Measurements from ENCODE around the gene RHOF. TPM values are rescaled to one million over a fixed set of nuclear protein-coding genes. Genes with fewer than 3 reads are reported as not detected.
A peak's percentile ranks its signal among the peaks of the same experiment; 100 is the strongest.

Gene RHOF
- total and polyA plus RNA-seq, 2 of the 13 experiments (the other 11 are each of a cell fraction or from before 2014, with no cell fraction given), result 14.6 to 32.2 TPM

DNA sequence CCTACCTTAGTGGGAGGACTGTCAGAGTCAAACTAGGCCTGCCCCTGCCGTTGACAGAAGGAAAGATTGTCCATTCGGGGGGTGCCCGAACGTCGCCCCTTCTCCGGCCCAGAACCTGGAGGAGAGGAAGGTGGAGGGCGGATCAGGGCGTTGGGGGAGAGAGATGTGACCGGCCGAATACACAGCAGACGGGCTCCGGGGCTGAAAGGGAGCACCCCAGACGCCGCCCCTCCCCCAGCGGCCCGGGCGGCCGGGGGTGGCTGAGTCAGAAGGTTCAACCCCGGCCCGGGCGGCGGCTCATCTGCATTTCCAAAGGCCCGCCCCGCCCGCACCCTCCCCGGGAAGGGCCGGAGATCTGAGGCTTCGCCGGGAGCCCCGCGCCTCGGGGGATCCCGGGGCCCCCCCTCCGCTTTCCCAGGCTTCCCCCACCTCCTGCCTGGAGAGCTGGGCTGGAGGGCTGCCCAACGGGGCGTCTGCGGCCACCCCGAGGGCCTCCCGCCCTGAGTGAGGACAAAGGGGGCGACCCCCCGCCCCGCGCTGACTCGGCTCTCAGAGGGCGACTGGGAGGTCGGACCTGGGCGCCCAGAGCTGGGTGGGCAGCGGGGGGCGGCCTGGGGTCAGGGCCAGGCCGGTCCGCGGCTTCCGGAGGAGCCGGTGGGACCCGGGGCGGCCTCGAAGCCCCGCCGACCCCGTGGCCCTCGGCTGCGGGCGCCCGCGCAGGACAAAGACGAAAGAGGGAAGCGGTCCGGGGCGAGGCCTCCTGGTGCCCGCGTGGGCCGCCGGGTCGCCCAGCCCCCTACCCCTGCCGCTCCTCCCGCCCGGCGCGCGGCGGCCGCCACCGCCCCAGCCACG is 6.6 kb upstream of the RHOF start:
- intact Hi-C loops (cut with micrococcal nuclease; ENCODE audit: unreplicated experiment), result no loop called here
- Histone ChIP-seq H3K9me3 (ENCODE audit: low read length) (no peaks in the 10 kb centered on the region), H2AFZ (ENCODE audit: low read length) (no peak overlapping the region), H3K9ac (ENCODE audit: insufficient read depth, low read depth, low read length) (peak overlapping the region; percentile 98), H3K79me2 (ENCODE audit: insufficient read depth, low read length) (peaks cover 56% of the 10 kb centered on the region), H3K4me2 (ENCODE audit: low read depth, low read length) (peak overlapping the region; percentile 96), H3K27ac (ENCODE audit: extremely low read length, insufficient read depth, low read length) (peak overlapping the region; percentile 99), H3K4me3 (replicated peaks in 1 of 3; ENCODE audit: insufficient read depth in 1 of 3, low read depth in 2 of 3, low read length in 3 of 3) (peak overlapping the region; percentile 59 to 79 (median 71); a peak in 5 of 6 replicates), H4K20me1 (ENCODE audit: insufficient read depth, low read length) (no peaks in the 10 kb centered on the region), H3K4me1 (ENCODE audit: insufficient read depth, low read length) (peaks cover 47% of the 10 kb centered on the region), H3K36me3 (replicated peaks in 1 of 2; ENCODE audit: control insufficient read depth in 1 of 2, insufficient read depth in 2 of 2, low read length in 2 of 2) (no peaks in the 10 kb centered on the region; a peak in 1 of 5 replicates), H3K27me3 (ENCODE audit: control insufficient read depth in 1 of 2, insufficient read depth in 2 of 2, low read length in 2 of 2) (no peaks in the 10 kb centered on the region)
- FAIRE-seq, result no peak
- in situ Hi-C loops (cut with HindIII; ENCODE audit: extremely low pct_ligation_motif_present, low pct_unique_long_range_greater_than_20kb), result no loop called here
- ATAC-seq, result peak; percentile 2
- WGBS (ENCODE audit: low lambda C conversion rate), result no CpG with 5 or more reads among the region's 84 CpGs
- DNase-seq (ENCODE audit: low spot score), result peak; percentile 84
- POLR2A ChIA-PET, result interaction anchor here (1.0 to 14.5 kb wide), 9 partner anchors 3 to 173 kb away, joined by 3 to 393 read pairs (median 5); partner anchors contain the start of genes PSMD9, RHOF and SETD1B
- no TSS peak for BruUV-seq (replicated peaks)
- CTCF ChIA-PET (ENCODE audit: low intra/inter-chr PET ratio, low total read pairs), result interaction anchor here (0.8 to 1.5 kb wide), 2 partner anchors 12 kb away, joined by 3 to 5 read pairs; no protein-coding TSS in a partner anchor
- TF ChIP-seq, protein P1, sequence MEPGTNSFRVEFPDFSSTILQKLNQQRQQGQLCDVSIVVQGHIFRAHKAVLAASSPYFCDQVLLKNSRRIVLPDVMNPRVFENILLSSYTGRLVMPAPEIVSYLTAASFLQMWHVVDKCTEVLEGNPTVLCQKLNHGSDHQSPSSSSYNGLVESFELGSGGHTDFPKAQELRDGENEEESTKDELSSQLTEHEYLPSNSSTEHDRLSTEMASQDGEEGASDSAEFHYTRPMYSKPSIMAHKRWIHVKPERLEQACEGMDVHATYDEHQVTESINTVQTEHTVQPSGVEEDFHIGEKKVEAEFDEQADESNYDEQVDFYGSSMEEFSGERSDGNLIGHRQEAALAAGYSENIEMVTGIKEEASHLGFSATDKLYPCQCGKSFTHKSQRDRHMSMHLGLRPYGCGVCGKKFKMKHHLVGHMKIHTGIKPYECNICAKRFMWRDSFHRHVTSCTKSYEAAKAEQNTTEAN (CRISPR knock-in tag; conservative IDR thresholded peaks at IDR 0.05), result 0 out of 2 replicates have a peak, but pooled peaks have one; percentile 43
- TF ChIP-seq TBX3 (IDR thresholded peaks at IDR 0.05; ENCODE audit: borderline replicate concordance) (peak; percentile 27; the same call in 1 of the 2 replicates), ZKSCAN5 (CRISPR knock-in tag; IDR thresholded peaks at IDR 0.05) (no peak), DMAP1 (CRISPR knock-in tag; IDR thresholded peaks at IDR 0.05) (no peak), HNRNPLL (IDR thresholded peaks at IDR 0.05; ENCODE audit: low read depth, low read length, poor library complexity, severe bottlenecking) (no peak), ZNF253 (CRISPR knock-in tag; IDR thresholded peaks at IDR 0.05; ENCODE audit: borderline replicate concordance) (no peak), ZNF24 (IDR thresholded peaks at IDR 0.05) (no peak), ZNF780A (CRISPR knock-in tag; IDR thresholded peaks at IDR 0.05) (no peak), TBL1XR1 (IDR thresholded peaks at IDR 0.05; ENCODE audit: borderline replicate concordance, low read length, partially characterized antibody) (no peak), XRCC5 (optimal IDR thresholded peaks at IDR 0.05; ENCODE audit: low read length) (peak; percentile 70), ERF (CRISPR knock-in tag; IDR thresholded peaks at IDR 0.05) (peak; percentile 41; the same call in 1 of the 2 replicates)
- TF ChIP-seq, protein P2, sequence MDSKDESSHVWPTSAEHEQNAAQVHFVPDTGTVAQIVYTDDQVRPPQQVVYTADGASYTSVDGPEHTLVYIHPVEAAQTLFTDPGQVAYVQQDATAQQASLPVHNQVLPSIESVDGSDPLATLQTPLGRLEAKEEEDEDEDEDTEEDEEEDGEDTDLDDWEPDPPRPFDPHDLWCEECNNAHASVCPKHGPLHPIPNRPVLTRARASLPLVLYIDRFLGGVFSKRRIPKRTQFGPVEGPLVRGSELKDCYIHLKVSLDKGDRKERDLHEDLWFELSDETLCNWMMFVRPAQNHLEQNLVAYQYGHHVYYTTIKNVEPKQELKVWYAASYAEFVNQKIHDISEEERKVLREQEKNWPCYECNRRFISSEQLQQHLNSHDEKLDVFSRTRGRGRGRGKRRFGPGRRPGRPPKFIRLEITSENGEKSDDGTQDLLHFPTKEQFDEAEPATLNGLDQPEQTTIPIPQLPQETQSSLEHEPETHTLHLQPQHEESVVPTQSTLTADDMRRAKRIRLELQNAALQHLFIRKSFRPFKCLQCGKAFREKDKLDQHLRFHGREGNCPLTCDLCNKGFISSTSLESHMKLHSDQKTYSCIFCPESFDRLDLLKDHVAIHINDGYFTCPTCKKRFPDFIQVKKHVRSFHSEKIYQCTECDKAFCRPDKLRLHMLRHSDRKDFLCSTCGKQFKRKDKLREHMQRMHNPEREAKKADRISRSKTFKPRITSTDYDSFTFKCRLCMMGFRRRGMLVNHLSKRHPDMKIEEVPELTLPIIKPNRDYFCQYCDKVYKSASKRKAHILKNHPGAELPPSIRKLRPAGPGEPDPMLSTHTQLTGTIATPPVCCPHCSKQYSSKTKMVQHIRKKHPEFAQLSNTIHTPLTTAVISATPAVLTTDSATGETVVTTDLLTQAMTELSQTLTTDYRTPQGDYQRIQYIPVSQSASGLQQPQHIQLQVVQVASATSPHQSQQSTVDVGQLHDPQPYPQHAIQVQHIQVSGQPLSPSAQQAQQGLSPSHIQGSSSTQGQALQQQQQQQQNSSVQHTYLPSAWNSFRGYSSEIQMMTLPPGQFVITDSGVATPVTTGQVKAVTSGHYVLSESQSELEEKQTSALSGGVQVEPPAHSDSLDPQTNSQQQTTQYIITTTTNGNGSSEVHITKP (CRISPR knock-in tag; IDR thresholded peaks at IDR 0.05; ENCODE audit: low read depth), result no peak
- TF ChIP-seq, protein P3, sequence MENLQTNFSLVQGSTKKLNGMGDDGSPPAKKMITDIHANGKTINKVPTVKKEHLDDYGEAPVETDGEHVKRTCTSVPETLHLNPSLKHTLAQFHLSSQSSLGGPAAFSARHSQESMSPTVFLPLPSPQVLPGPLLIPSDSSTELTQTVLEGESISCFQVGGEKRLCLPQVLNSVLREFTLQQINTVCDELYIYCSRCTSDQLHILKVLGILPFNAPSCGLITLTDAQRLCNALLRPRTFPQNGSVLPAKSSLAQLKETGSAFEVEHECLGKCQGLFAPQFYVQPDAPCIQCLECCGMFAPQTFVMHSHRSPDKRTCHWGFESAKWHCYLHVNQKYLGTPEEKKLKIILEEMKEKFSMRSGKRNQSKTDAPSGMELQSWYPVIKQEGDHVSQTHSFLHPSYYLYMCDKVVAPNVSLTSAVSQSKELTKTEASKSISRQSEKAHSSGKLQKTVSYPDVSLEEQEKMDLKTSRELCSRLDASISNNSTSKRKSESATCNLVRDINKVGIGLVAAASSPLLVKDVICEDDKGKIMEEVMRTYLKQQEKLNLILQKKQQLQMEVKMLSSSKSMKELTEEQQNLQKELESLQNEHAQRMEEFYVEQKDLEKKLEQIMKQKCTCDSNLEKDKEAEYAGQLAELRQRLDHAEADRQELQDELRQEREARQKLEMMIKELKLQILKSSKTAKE (CRISPR knock-in tag; IDR thresholded peaks at IDR 0.05; ENCODE audit: borderline replicate concordance), result no peak; the same call in 1 of the 2 replicates
- TF ChIP-seq, protein P4, sequence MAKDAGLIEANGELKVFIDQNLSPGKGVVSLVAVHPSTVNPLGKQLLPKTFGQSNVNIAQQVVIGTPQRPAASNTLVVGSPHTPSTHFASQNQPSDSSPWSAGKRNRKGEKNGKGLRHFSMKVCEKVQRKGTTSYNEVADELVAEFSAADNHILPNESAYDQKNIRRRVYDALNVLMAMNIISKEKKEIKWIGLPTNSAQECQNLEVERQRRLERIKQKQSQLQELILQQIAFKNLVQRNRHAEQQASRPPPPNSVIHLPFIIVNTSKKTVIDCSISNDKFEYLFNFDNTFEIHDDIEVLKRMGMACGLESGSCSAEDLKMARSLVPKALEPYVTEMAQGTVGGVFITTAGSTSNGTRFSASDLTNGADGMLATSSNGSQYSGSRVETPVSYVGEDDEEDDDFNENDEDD (CRISPR knock-in tag; IDR thresholded peaks at IDR 0.05; ENCODE audit: borderline replicate concordance), result peak; percentile 18; the same call in 1 of the 2 replicates

Data from HepG2 (cell line).